GM23338 (cell line): ENCODE results near the gene AGAP3.

Experiments used
- CREB1 ChIP-seq: fragments of 250-450 bp; sonication (Bioruptor Pico); IDR thresholded peaks from 2 replicates; pipeline ENCODE4 v1.5.0; 2020; ENCODE audit warnings: low read depth, mild to moderate bottlenecking, moderate library complexity
- EZH2 ChIP-seq: fragments of 200-600 bp; sonication (generic); IDR thresholded peaks from one replicate; pipeline ENCODE4 v1.8.0; 2017; ENCODE audit warnings: antibody characterized with exemption, mild to moderate bottlenecking, low read depth; ENCODE audit not compliant: unreplicated experiment
- TF ChIP-seq, protein P1 (sequence below), 2 experiments: fragments of 200-600 bp in 1 of 2; sonication (generic) in 1 of 2; conservative IDR thresholded peaks; 2 replicates each; pipeline versions ENCODE4 v1.5.1 to v1.6.1; 2016 to 2017; ENCODE audit warnings: antibody characterized with exemption in 2 of 2, low read depth in 2 of 2, mild to moderate bottlenecking in 2 of 2, moderate library complexity in 1 of 2

DNA sequence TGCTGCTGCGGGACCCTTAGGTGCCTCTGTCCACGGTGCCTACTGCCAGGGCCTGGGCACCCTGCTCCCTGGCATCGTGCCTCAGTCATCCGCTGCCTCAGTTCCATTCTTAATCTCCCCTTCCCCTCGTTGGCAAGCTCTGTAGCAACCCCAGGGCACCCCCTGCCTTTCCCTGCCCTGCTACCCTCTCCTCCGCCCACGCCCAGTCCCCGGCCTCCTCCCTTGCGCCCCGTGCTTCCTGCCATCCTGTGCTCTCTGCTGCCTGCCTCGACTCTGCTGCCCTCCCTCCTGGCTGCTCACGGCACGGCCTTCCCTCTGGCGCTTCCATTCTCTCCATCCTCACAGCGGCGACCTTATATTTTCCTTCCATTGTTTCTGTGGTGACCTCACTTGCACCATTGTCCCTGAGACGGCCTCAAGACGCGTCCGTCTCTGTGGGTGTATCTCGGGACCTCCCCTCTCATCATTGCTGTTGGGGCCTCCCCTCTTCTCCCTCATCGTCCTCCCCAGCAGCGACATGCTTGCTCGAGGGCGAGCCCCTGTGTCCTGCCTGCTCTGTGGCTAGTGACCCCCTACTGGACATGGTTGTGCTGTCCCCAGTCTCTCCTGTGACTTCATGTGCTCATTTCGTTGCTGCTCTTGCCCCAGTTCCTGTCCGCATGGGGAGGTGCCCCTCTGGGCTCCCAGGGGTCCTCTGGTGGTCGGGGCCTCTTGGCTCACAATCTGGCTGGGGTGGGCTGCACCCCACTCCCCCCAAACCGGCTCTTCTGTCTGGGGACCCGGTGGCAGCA is 35.3 kb downstream of the AGAP3 start:
- TF ChIP-seq CREB1 (CRISPR knock-in tag): no peak
- TF ChIP-seq, protein P1, sequence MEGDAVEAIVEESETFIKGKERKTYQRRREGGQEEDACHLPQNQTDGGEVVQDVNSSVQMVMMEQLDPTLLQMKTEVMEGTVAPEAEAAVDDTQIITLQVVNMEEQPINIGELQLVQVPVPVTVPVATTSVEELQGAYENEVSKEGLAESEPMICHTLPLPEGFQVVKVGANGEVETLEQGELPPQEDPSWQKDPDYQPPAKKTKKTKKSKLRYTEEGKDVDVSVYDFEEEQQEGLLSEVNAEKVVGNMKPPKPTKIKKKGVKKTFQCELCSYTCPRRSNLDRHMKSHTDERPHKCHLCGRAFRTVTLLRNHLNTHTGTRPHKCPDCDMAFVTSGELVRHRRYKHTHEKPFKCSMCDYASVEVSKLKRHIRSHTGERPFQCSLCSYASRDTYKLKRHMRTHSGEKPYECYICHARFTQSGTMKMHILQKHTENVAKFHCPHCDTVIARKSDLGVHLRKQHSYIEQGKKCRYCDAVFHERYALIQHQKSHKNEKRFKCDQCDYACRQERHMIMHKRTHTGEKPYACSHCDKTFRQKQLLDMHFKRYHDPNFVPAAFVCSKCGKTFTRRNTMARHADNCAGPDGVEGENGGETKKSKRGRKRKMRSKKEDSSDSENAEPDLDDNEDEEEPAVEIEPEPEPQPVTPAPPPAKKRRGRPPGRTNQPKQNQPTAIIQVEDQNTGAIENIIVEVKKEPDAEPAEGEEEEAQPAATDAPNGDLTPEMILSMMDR (conservative IDR thresholded peaks at IDR 0.05; ENCODE audit: low read depth in 2 of 2): no peak
- TF ChIP-seq EZH2: no peak
